ENCODE measurements around the gene TEX53. TPM values are rescaled to one million over a fixed set of nuclear protein-coding genes. Genes with fewer than 3 reads are reported as not detected.
A peak's percentile ranks its signal among the peaks of the same experiment; 100 is the strongest.

Gene TEX53
- total and polyA plus RNA-seq, 4 donors = not detected

- peak overlapping the region in 1 of 2 donors; percentile 23 for H3K9ac ChIP-seq (ENCODE audit: insufficient read depth in 1 of 2, low read length in 2 of 2)
- DNase-seq (no peak), ATAC-seq (ENCODE audit: insufficient read depth, low FRiP score) (no peak)
- no peaks in the 10 kb centered on the region for H3K36me3 ChIP-seq (ENCODE audit: control insufficient read depth in 4 of 4, insufficient read depth in 4 of 4, low read length in 4 of 4)
- H3K27ac ChIP-seq (ENCODE audit: low read depth in 1 of 2, low read length in 1 of 2) = no peak overlapping the region
- H3K27me3 ChIP-seq (ENCODE audit: control insufficient read depth in 3 of 3, insufficient read depth in 3 of 3, low read length in 2 of 3) = no peaks in the 10 kb centered on the region
- H3K4me1 ChIP-seq (ENCODE audit: control insufficient read depth in 5 of 5, insufficient read depth in 5 of 5, low read length in 5 of 5) = peaks cover 0 to 8% (median 3%) of the 10 kb centered on the region in 5 donors
- H3K4me3 ChIP-seq = no peak overlapping the region
- no peak for TF ChIP-seq CTCF (IDR thresholded peaks at IDR 0.05; ENCODE audit: control extremely low read depth, extremely low read depth)
- H3K9me3 ChIP-seq (ENCODE audit: control insufficient read depth in 4 of 4, insufficient read depth in 3 of 4, low read length in 3 of 4) = no peaks in the 10 kb centered on the region
- WGBS, 2 donors = 80 to 89% methylated on average over 8 of the region's 8 CpGs
Observed at GRCh38 chr9:114680259-114681001, 22.8 kb upstream of the TEX53 start.

GRCh38 chr9:114678795-114679194 lies 21.2 kb upstream of the TEX53 start:
- Histone ChIP-seq H3K36me3 (ENCODE audit: control insufficient read depth in 4 of 4, insufficient read depth in 4 of 4, low read length in 4 of 4) (no peaks in the 10 kb centered on the region), H3K27ac (ENCODE audit: low read depth in 1 of 2, low read length in 1 of 2) (no peak overlapping the region), H3K27me3 (ENCODE audit: control insufficient read depth in 3 of 3, insufficient read depth in 3 of 3, low read length in 2 of 3) (no peaks in the 10 kb centered on the region), H3K9ac (ENCODE audit: insufficient read depth in 1 of 2, low read length in 2 of 2) (no peak overlapping the region), H3K9me3 (ENCODE audit: control insufficient read depth in 4 of 4, insufficient read depth in 3 of 4, low read length in 3 of 4) (no peaks in the 10 kb centered on the region), H3K4me1 (ENCODE audit: control insufficient read depth in 5 of 5, insufficient read depth in 5 of 5, low read length in 5 of 5) (peaks cover 0 to 8% (median 3%) of the 10 kb centered on the region in 5 donors), H3K4me3 (no peak overlapping the region)
- DNase-seq = no peak
- ATAC-seq (ENCODE audit: insufficient read depth, low FRiP score) = no peak
- TF ChIP-seq CTCF (IDR thresholded peaks at IDR 0.05; ENCODE audit: control extremely low read depth, extremely low read depth) = no peak

GRCh38 chr9:114678130-114678529 lies 20.5 kb upstream of the TEX53 start:
- ATAC-seq (ENCODE audit: insufficient read depth, low FRiP score) (no peak), DNase-seq (no peak)
- Histone ChIP-seq H3K36me3 (ENCODE audit: control insufficient read depth in 4 of 4, insufficient read depth in 4 of 4, low read length in 4 of 4) (no peaks in the 10 kb centered on the region), H3K4me3 (no peak overlapping the region), H3K27ac (ENCODE audit: low read depth in 1 of 2, low read length in 1 of 2) (no peak overlapping the region), H3K9me3 (ENCODE audit: control insufficient read depth in 4 of 4, insufficient read depth in 3 of 4, low read length in 3 of 4) (no peaks in the 10 kb centered on the region), H3K4me1 (ENCODE audit: control insufficient read depth in 5 of 5, insufficient read depth in 5 of 5, low read length in 5 of 5) (peaks cover 0 to 8% (median 3%) of the 10 kb centered on the region in 5 donors), H3K9ac (ENCODE audit: insufficient read depth in 1 of 2, low read length in 2 of 2) (no peak overlapping the region), H3K27me3 (ENCODE audit: control insufficient read depth in 3 of 3, insufficient read depth in 3 of 3, low read length in 2 of 3) (no peaks in the 10 kb centered on the region)
- TF ChIP-seq CTCF (IDR thresholded peaks at IDR 0.05; ENCODE audit: control extremely low read depth, extremely low read depth) = no peak
- WGBS, 2 donors = 57 to 64% methylated on average over 3 of the region's 3 CpGs
